T47D (cell line): ENCODE results near the gene MAGI2.
"Not testable (repeated sequence)": the region's sequence is repeated elsewhere in the genome, so short reads cannot be mapped to it uniquely, and the experiment has no call there.

Source experiments
- DNase-seq, 2 experiments: peaks; one replicate each; pipeline versions ENCODE4 v3.0.0 to v3.0.0-alpha.2; 2011 to 2012; ENCODE audit warnings: low read depth in 1 of 2, low spot score in 1 of 2
- JUND ChIP-seq: IDR thresholded peaks from 2 replicates; pipeline ENCODE4 v1.6.1; 2012; ENCODE audit warnings: low read depth
- in situ Hi-C: cut with HindIII; loops from 2 replicates; pipeline ENCODE4 v1.10.0; 2016; ENCODE audit warnings: low sequenced_read_pairs, low pct_unique_long_range_greater_than_20kb

Gene MAGI2

DNA sequence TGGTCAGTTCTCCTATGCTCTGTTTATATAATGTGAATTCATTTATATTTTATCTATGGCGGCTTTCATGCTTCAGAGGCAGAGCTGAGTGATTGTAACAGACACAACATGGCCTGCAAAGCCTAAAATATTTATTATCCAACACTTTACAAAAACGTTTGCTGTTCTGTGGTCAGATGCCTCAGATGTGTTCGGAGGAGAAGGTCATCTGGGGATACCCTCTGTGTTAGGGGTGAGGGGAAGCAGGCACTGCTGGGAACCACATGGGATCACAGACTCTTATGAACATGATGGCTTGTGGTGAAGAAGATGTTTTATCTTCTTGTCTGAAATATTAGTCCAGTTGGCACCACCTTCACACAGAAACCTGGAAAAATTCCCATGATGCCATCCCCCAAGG lies 1451.4 kb downstream of the MAGI2 start:
- DNase-seq, result no peak
- no peak for TF ChIP-seq JUND
- in situ Hi-C loops, result no loop called here

GRCh38 chr7:77999168-77999567 lies 1454.3 kb downstream of the MAGI2 start:
- in situ Hi-C loops, DNase-seq: not testable (repeated sequence)

GRCh38 chr7:77995717-77996116 lies 1457.8 kb downstream of the MAGI2 start:
- no peak for DNase-seq
- no peak for TF ChIP-seq JUND
- in situ Hi-C loops, result no loop called here

DNA sequence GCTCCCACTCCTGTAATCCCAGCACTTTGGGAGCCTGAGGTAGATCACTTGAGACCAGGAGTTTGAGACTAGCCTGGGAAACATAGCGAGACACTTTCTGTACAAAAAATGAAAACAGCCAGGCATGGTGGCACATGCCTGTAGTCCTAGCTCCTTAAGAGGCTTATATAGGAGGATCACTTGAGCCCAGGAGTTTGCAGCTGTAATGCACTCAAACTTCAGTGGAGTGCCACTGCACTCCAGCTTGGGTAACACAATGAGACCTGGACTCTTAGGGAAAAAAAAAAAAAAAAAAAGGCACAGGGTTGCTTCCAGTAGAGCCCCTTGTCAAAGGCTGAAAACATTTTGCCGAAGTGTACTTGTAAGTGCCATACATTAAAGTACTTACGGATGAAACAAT lies 1459.6 kb downstream of the MAGI2 start:
- no peak for TF ChIP-seq JUND
- no peak for DNase-seq
- in situ Hi-C loops, result no loop called here

DNA sequence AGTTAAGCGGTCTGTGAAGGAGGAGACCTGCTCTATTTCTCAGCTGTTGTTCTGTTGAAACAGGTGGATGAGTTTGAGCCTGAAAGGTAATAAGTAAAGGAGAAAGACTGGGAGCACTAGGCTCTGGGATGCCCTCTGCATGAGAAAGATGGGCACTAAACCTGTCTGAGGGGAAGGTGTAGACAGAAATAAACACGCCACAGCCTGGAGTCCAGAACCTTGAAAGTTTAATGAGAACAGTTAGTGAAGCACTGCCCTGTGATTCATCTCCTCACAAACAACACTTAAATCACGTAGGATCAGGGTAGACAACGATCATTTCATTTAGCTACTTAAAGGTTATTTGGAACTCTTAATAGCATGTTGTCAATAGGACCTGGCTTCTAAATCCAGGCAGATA lies 1461.8 kb downstream of the MAGI2 start:
- in situ Hi-C loops, result no loop called here
- no peak for TF ChIP-seq JUND
- DNase-seq, result no peak

- no peak for TF ChIP-seq JUND
- in situ Hi-C loops, result no loop called here
- peak in 1 of 2 experiments; percentile 52 for DNase-seq
Measured at GRCh38 chr7:77989981-77990566, 1463.4 kb downstream of the MAGI2 start.

- in situ Hi-C loops, result no loop called here
- no peak for DNase-seq
- TF ChIP-seq JUND, result no peak
Measured at GRCh38 chr7:77985974-77986339, 1467.5 kb downstream of the MAGI2 start.

DNA sequence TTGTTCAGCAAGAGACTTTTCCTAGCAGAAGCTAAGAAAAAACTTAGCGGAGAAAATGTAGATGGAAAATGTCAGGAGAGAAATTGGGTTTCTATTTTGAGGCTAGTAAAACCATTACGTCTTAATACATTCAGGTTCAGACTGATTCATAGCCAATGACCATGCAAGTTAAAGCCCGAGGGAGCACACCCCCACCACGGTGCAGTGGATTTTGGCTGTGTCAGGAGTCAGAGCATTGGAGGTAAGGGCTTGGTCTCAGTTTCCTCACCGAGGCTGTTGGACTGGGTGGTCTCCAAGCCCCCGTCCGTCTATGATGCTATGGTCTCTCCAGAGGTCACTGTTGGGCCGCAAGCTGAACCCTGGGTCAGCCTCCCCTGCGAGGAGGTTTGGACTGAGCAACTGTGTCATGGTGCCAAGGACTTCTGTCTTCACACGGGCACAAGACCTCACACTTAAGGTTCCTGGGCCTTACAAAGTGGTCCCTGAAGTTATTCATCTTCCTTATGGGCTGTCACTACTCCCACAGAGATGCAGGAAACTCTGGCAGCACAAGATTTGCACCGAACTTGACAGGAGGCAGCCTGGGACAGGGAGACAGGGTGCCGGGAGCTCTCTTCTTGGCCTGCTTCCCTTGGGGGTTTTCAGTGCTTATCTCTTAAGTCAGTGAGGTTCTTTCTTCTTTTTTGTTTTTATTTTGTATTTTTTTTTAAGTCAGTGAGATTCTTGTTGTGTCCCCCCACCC lies 1468.1 kb downstream of the MAGI2 start:
- no peak for DNase-seq
- TF ChIP-seq JUND, result no peak
- in situ Hi-C loops, result no loop called here

- DNase-seq, result no peak
- TF ChIP-seq JUND, result no peak
- in situ Hi-C loops, result no loop called here
Measured at GRCh38 chr7:77983973-77984372, 1469.5 kb downstream of the MAGI2 start.

GRCh38 chr7:77982926-77983550 lies 1470.4 kb downstream of the MAGI2 start:
- peak in 1 of 2 experiments; percentile 30 for DNase-seq
- in situ Hi-C loops, result no loop called here
- TF ChIP-seq JUND, result no peak

DNA sequence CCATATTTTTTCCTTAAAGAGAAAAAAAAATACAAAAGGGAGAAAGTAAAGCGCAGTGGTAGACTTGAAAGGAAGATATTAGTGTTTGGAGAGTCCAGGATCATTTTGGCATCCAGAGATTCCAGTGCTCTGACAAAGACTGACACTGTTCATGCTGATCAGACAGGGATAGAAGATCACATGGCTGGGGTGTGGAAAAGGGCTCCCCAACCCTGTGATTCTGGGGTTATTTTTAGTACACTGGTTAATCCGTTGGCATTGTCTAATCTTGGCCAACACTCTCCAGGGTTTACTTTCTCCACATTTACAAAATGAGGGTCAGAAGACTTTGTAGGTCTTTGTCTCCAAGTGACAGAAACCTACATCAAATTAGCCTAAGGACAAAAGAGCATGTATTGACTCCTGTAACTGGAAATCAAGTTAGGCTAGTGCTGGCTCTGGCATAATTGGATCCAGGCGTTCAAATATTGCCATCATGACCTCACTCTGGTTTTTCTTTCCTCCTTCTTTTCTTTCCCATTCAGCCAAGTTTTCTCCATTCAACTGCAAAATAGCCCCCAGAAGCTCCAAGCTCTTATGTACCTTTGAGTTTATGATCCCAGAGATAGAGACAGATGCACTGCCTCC lies 1473.3 kb downstream of the MAGI2 start:
- no peak for TF ChIP-seq JUND
- DNase-seq, result no peak
- in situ Hi-C loops, result no loop called here

DNA sequence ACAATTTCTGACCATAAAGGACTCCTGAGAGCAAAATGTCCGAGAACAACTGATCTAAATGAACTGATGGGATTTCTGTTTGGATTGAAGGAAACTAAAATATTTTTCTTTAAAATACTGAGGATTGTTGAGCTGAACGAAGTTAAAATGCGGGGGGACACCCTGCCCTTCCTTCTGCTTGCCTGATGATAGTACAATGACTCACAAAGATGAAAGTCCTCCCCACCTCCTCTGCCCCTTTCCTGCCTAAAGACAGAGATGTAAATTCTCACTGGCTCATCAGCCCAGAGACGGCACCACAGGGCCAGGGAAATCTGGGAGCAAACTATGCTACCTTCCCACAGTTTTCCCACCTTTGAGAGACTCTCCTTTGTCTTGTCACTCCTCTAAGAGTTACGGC lies 1474.2 kb downstream of the MAGI2 start:
- in situ Hi-C loops, result no loop called here
- no peak for TF ChIP-seq JUND
- no peak for DNase-seq
